Measurements from ENCODE around the gene GRHPR. TPM values are rescaled to one million over a fixed set of nuclear protein-coding genes. Genes with fewer than 3 reads are reported as not detected.

The GRHPR gene
- polyA plus RNA-seq, 1 experiment: 96.1 TPM

GRCh38 chr9:37429441-37430285, 7.2 kb downstream of the GRHPR start:
- ChIA-PET POLR2A (no interaction called here), CTCF (no interaction called here)
- Histone ChIP-seq H3K27ac (ENCODE audit: low read depth, low read length) (no peak overlapping the region), H3K4me3 (ENCODE audit: low read depth, low read length) (no peak overlapping the region), H3K27me3 (ENCODE audit: control insufficient read depth, insufficient read depth, low read length) (no peaks in the 10 kb centered on the region), H3K9me3 (ENCODE audit: control insufficient read depth, insufficient read depth, low read length) (no peaks in the 10 kb centered on the region)
- no peak for TF ChIP-seq CTCF (IDR thresholded peaks at IDR 0.05; ENCODE audit: low read depth, low read length)
- DNase-seq (ENCODE audit: low read depth, low spot score): no peak

- ChIA-PET POLR2A (no interaction called here), CTCF (interaction anchor here (1.6 kb wide), 1 partner anchor 16 kb away, joined by 3 read pairs; no protein-coding TSS in a partner anchor)
- Histone ChIP-seq H3K27me3 (ENCODE audit: control insufficient read depth, insufficient read depth, low read length) (no peaks in the 10 kb centered on the region), H3K27ac (ENCODE audit: low read depth, low read length) (no peak overlapping the region), H3K9me3 (ENCODE audit: control insufficient read depth, insufficient read depth, low read length) (no peaks in the 10 kb centered on the region), H3K4me3 (ENCODE audit: low read depth, low read length) (no peak overlapping the region)
- DNase-seq (ENCODE audit: low read depth, low spot score): no peak
- no peak for TF ChIP-seq CTCF (IDR thresholded peaks at IDR 0.05; ENCODE audit: low read depth, low read length)
These were observed 8.5 kb downstream of the GRHPR start for GRCh38 chr9:37430841-37431597.

- POLR2A ChIA-PET: no interaction called here
- H3K27ac ChIP-seq (ENCODE audit: low read depth, low read length): no peak overlapping the region
- CTCF ChIA-PET: interaction anchor here (1.6 kb wide), 1 partner anchor 17 kb away, joined by 3 read pairs; no protein-coding TSS in a partner anchor
- H3K27me3 ChIP-seq (ENCODE audit: control insufficient read depth, insufficient read depth, low read length): no peaks in the 10 kb centered on the region
- no peak for TF ChIP-seq CTCF (IDR thresholded peaks at IDR 0.05; ENCODE audit: low read depth, low read length)
- H3K4me3 ChIP-seq (ENCODE audit: low read depth, low read length): no peak overlapping the region
- no peak for DNase-seq (ENCODE audit: low read depth, low spot score)
- H3K9me3 ChIP-seq (ENCODE audit: control insufficient read depth, insufficient read depth, low read length): no peaks in the 10 kb centered on the region
These were observed 9.5 kb downstream of the GRHPR start for GRCh38 chr9:37432020-37432419.

GRCh38 chr9:37433867-37434371, 11.4 kb downstream of the GRHPR start:
- POLR2A ChIA-PET: no interaction called here
- H3K9me3 ChIP-seq (ENCODE audit: control insufficient read depth, insufficient read depth, low read length): no peaks in the 10 kb centered on the region
- DNase-seq (ENCODE audit: low read depth, low spot score): no peak
- peak overlapping the region; percentile 11 for H3K27ac ChIP-seq (ENCODE audit: low read depth, low read length)
- no peaks in the 10 kb centered on the region for H3K27me3 ChIP-seq (ENCODE audit: control insufficient read depth, insufficient read depth, low read length)
- no peak overlapping the region for H3K4me3 ChIP-seq (ENCODE audit: low read depth, low read length)
- CTCF ChIA-PET: no interaction called here
- no peak for TF ChIP-seq CTCF (IDR thresholded peaks at IDR 0.05; ENCODE audit: low read depth, low read length)

- TF ChIP-seq CTCF (IDR thresholded peaks at IDR 0.05; ENCODE audit: low read depth, low read length): no peak
- H3K27ac ChIP-seq (ENCODE audit: low read depth, low read length): no peak overlapping the region
- ChIA-PET POLR2A (no interaction called here), CTCF (no interaction called here)
- no peaks in the 10 kb centered on the region for H3K9me3 ChIP-seq (ENCODE audit: control insufficient read depth, insufficient read depth, low read length)
- H3K4me3 ChIP-seq (ENCODE audit: low read depth, low read length): no peak overlapping the region
- H3K27me3 ChIP-seq (ENCODE audit: control insufficient read depth, insufficient read depth, low read length): no peaks in the 10 kb centered on the region
- DNase-seq (ENCODE audit: low read depth, low spot score): no peak
These were observed 14.0 kb downstream of the GRHPR start for GRCh38 chr9:37436540-37436939.
